Aorta (tissue), 5 donors: ENCODE results near the gene LRSAM1. TPM values are rescaled to one million over a fixed set of nuclear protein-coding genes. Genes with fewer than 3 reads are reported as not detected.

Experiments used
- ATAC-seq: fragments of 200-7000 bp; cut with Tn5 transposase; one replicate; pipeline ENCODE4 v1.9.1; 2022; ENCODE audit warnings: moderate library complexity; ENCODE audit not compliant: low FRiP score
- DNase-seq, 2 donors: peaks; one replicate each; pipeline ENCODE4 v3.0.0-alpha.2; 2020
- H3K27ac ChIP-seq, 2 donors: one replicate each; pipeline ENCODE4 v1.5.1; 2013; ENCODE audit warnings: low read length in 2 of 2, mild to moderate bottlenecking in 2 of 2, moderate library complexity in 2 of 2, control low read depth in 1 of 2, inconsistent platforms in 1 of 2, low read depth in 1 of 2
- H3K27me3 ChIP-seq, 2 donors: one replicate each; pipeline ENCODE4 v1.6.1; 2013; ENCODE audit warnings: control low read depth in 1 of 2, low read length in 1 of 2, mild to moderate bottlenecking in 1 of 2, moderate library complexity in 1 of 2; ENCODE audit not compliant: insufficient read depth in 2 of 2, control insufficient read depth in 1 of 2
- H3K36me3 ChIP-seq, 2 donors: one replicate each; pipeline ENCODE4 v1.6.1; 2013; ENCODE audit warnings: control low read depth in 1 of 2, low read length in 1 of 2, mild to moderate bottlenecking in 1 of 2; ENCODE audit not compliant: insufficient read depth in 2 of 2, control insufficient read depth in 1 of 2
- H3K4me1 ChIP-seq, 2 donors: one replicate each; pipeline ENCODE4 v1.6.1; 2013; ENCODE audit warnings: low read length in 2 of 2, control low read depth in 1 of 2, mild to moderate bottlenecking in 1 of 2, moderate library complexity in 1 of 2; ENCODE audit not compliant: insufficient read depth in 2 of 2, control insufficient read depth in 1 of 2
- H3K4me3 ChIP-seq, 2 donors: one replicate each; pipeline ENCODE4 v1.5.1; 2013; ENCODE audit warnings: low read length in 2 of 2, control low read depth in 1 of 2, mild to moderate bottlenecking in 1 of 2
- H3K9me3 ChIP-seq: one replicate; pipeline ENCODE4 v1.6.1; 2013; ENCODE audit warnings: mild to moderate bottlenecking, low read length; ENCODE audit not compliant: control insufficient read depth
- WGBS, 2 donors: extraction: QIAGEN DNeasy Blood & Tissue Kit; methylation state at CpG; one replicate each; pipeline ENCODE4 v1.1.7; 2013; 5-methylcytosine and 5-hydroxymethylcytosine counted together
- intact Hi-C, 2 donors: fragments of 100-400 bp; cut with DNase I; formaldehyde crosslinking; loops; one replicate each; pipeline versions ENCODE4 v1.14.2 to v1.15.0; 2022
- polyA plus RNA-seq, 2 donors: library from polyadenylated mRNA; stranded (reverse); fragments of 200-250 nt; gene quantifications; one replicate each; pipeline ENCODE4 v1.2.3, GENCODE V29; 2013
- total RNA-seq, 2 donors: library from RNA; stranded (reverse); fragmentation: NEBNext Ultra II Directional; extraction: Animal tissue kit (Norgen Biotek cat#: 25700); gene quantifications; one replicate each; pipeline ENCODE4 v1.2.1, GENCODE V29; 2021
- donor health status: healthy with polysubstance abuse.
- donor health status: Bipolar disorder and iron deficiency.
- donor health status: DM: no; HTN: no; CAD: no.
- donor health status: DM: no; HTN: no; CAD: no.
- donor health status: DM: yes; HTN: yes; CAD: no.

The LRSAM1 gene
- total and polyA plus RNA-seq, 4 donors = 9.3 to 38.8 (median 22.0) TPM

- Histone ChIP-seq H3K9me3 (no peaks in the 10 kb centered on the region), H3K27me3 (no peaks in the 10 kb centered on the region), H3K4me1 (no peaks in the 10 kb centered on the region), H3K27ac (no peak overlapping the region), H3K4me3 (no peak overlapping the region), H3K36me3 (no peaks in the 10 kb centered on the region)
- 34% methylated on average over 14 of the region's 14 CpGs for WGBS, 2 donors
- intact Hi-C loops = no loop called here
- ATAC-seq (no peak), DNase-seq (peak in 1 of 2 donors; percentile 72)
Observed at GRCh38 chr9:127535834-127536233, 84.5 kb downstream of the LRSAM1 start.

- 77 to 82% methylated on average over 8 of the region's 8 CpGs for WGBS, 2 donors
- Histone ChIP-seq H3K4me3 (no peak overlapping the region), H3K4me1 (no peaks in the 10 kb centered on the region), H3K27me3 (no peaks in the 10 kb centered on the region), H3K27ac (no peak overlapping the region), H3K36me3 (no peaks in the 10 kb centered on the region), H3K9me3 (no peaks in the 10 kb centered on the region)
- intact Hi-C loops = no loop called here
- ATAC-seq (no peak), DNase-seq (no peak)
Observed at GRCh38 chr9:127536499-127536898, 85.2 kb downstream of the LRSAM1 start.

- WGBS, 2 donors = 40 to 50% methylated on average over 8 of the region's 8 CpGs
- H3K36me3 ChIP-seq = no peaks in the 10 kb centered on the region
- H3K27me3 ChIP-seq = no peaks in the 10 kb centered on the region
- no peak overlapping the region for H3K27ac ChIP-seq
- H3K9me3 ChIP-seq = no peaks in the 10 kb centered on the region
- ATAC-seq (no peak), DNase-seq (no peak)
- no peaks in the 10 kb centered on the region for H3K4me1 ChIP-seq
- intact Hi-C loops = no loop called here
- H3K4me3 ChIP-seq = no peak overlapping the region
Observed at GRCh38 chr9:127537014-127537413, 85.7 kb downstream of the LRSAM1 start.

- H3K4me3 ChIP-seq = no peak overlapping the region
- no peaks in the 10 kb centered on the region for H3K9me3 ChIP-seq
- DNase-seq = no peak
- H3K27me3 ChIP-seq = no peaks in the 10 kb centered on the region
- H3K36me3 ChIP-seq = no peaks in the 10 kb centered on the region
- intact Hi-C loops = no loop called here
- H3K27ac ChIP-seq = no peak overlapping the region
- H3K4me1 ChIP-seq = no peaks in the 10 kb centered on the region
- ATAC-seq = no peak
- 79 to 82% methylated on average over 3 of the region's 3 CpGs for WGBS, 2 donors
Observed at GRCh38 chr9:127537792-127538191, 86.5 kb downstream of the LRSAM1 start.

GRCh38 chr9:127538849-127539258, 87.5 kb downstream of the LRSAM1 start:
- no peak for ATAC-seq
- intact Hi-C loops = no loop called here
- 45 to 52% methylated on average over 4 of the region's 4 CpGs for WGBS, 2 donors
- no peaks in the 10 kb centered on the region for H3K9me3 ChIP-seq
- peak overlapping the region in 1 of 2 donors; percentile 58 for H3K27ac ChIP-seq
- H3K27me3 ChIP-seq = no peaks in the 10 kb centered on the region
- H3K4me3 ChIP-seq = no peak overlapping the region
- H3K36me3 ChIP-seq = no peaks in the 10 kb centered on the region
- no peak for DNase-seq
- no peaks in the 10 kb centered on the region for H3K4me1 ChIP-seq

GRCh38 chr9:127539259-127539981, 88.1 kb downstream of the LRSAM1 start:
- Histone ChIP-seq H3K4me1 (no peaks in the 10 kb centered on the region), H3K36me3 (no peaks in the 10 kb centered on the region), H3K9me3 (no peaks in the 10 kb centered on the region), H3K27ac (peak overlapping the region in 1 of 2 donors; percentile 58), H3K27me3 (no peaks in the 10 kb centered on the region), H3K4me3 (no peak overlapping the region)
- DNase-seq (peak in 1 of 2 donors; percentile 79), ATAC-seq (no peak)
- 60 to 64% methylated on average over 16 to 17 of the region's 17 CpGs for WGBS, 2 donors
- intact Hi-C loops = no loop called here

GRCh38 chr9:127539982-127540663, 88.8 kb downstream of the LRSAM1 start:
- Histone ChIP-seq H3K27me3 (no peaks in the 10 kb centered on the region), H3K4me3 (no peak overlapping the region), H3K9me3 (no peaks in the 10 kb centered on the region), H3K36me3 (no peaks in the 10 kb centered on the region), H3K27ac (peak overlapping the region in 1 of 2 donors; percentile 58), H3K4me1 (no peaks in the 10 kb centered on the region)
- intact Hi-C loops = no loop called here
- 46 to 57% methylated on average over 15 of the region's 15 CpGs for WGBS, 2 donors
- no peak for ATAC-seq
- DNase-seq = peak in 1 of 2 donors; percentile 70

GRCh38 chr9:127540664-127541041, 89.3 kb downstream of the LRSAM1 start:
- H3K4me3 ChIP-seq = no peak overlapping the region
- 55 to 62% methylated on average over 11 to 13 of the region's 13 CpGs for WGBS, 2 donors
- DNase-seq (peak in 1 of 2 donors; percentile 76), ATAC-seq (no peak)
- no peaks in the 10 kb centered on the region for H3K9me3 ChIP-seq
- H3K27ac ChIP-seq = no peak overlapping the region
- no peaks in the 10 kb centered on the region for H3K36me3 ChIP-seq
- intact Hi-C loops = no loop called here
- H3K27me3 ChIP-seq = no peaks in the 10 kb centered on the region
- H3K4me1 ChIP-seq = no peaks in the 10 kb centered on the region

- Histone ChIP-seq H3K27ac (peak overlapping the region in 1 of 2 donors; percentile 64), H3K4me3 (no peak overlapping the region), H3K9me3 (no peaks in the 10 kb centered on the region), H3K4me1 (no peaks in the 10 kb centered on the region), H3K27me3 (no peaks in the 10 kb centered on the region), H3K36me3 (no peaks in the 10 kb centered on the region)
- intact Hi-C loops = no loop called here
- ATAC-seq (no peak), DNase-seq (no peak)
- WGBS, 2 donors = 84 to 85% methylated on average over 7 of the region's 7 CpGs
Observed at GRCh38 chr9:127541176-127541575, 89.9 kb downstream of the LRSAM1 start.
